ENCODE results near the gene PEDS1. TPM values are rescaled to one million over a fixed set of nuclear protein-coding genes. Genes with fewer than 3 reads are reported as not detected.

The PEDS1 gene
- total and polyA plus RNA-seq, 2 of the 13 experiments (the other 11 are each of a cell fraction or from before 2014, with no cell fraction given): 30.5 to 93.9 TPM

GRCh38 chr20:50188879-50189680 lies 35.6 kb upstream of the PEDS1 start (continued):
- TF ChIP-seq ZNF691 (CRISPR knock-in tag; IDR thresholded peaks at IDR 0.05; ENCODE audit: borderline replicate concordance, low read depth): 0 out of 2 replicates have a peak, but pooled peaks have one; percentile 12
- no peak for TF ChIP-seq THYN1 (CRISPR knock-in tag; IDR thresholded peaks at IDR 0.05; ENCODE audit: borderline replicate concordance, low read depth)
- TF ChIP-seq ZNF83 (CRISPR knock-in tag; IDR thresholded peaks at IDR 0.05; ENCODE audit: borderline replicate concordance): no peak; the same call in 1 of the 2 replicates
- TF ChIP-seq CENPX (CRISPR knock-in tag; IDR thresholded peaks at IDR 0.05): no peak
- peak in 1 of 2 experiments; percentile 85; a peak in 2 of 4 replicates for TF ChIP-seq ATF4 (CRISPR knock-in tag; IDR thresholded peaks at IDR 0.05)
- no peak for TF ChIP-seq ZNF841 (CRISPR knock-in tag; IDR thresholded peaks at IDR 0.05; ENCODE audit: borderline replicate concordance)
- TF ChIP-seq SRSF4 (IDR thresholded peaks at IDR 0.05; ENCODE audit: low read depth, low read length, poor library complexity, severe bottlenecking): no peak
- TF ChIP-seq FOXO4 (CRISPR knock-in tag; conservative IDR thresholded peaks at IDR 0.05): 0 out of 2 replicates have a peak, but pooled peaks have one; percentile 89
- peak; percentile 89 for TF ChIP-seq KDM1A (CRISPR knock-in tag; IDR thresholded peaks at IDR 0.05)
- TF ChIP-seq ZNF501 (CRISPR knock-in tag; IDR thresholded peaks at IDR 0.05): peak; percentile 71; the same call in 1 of the 2 replicates
- no peak for TF ChIP-seq GPBP1L1 (CRISPR knock-in tag; IDR thresholded peaks at IDR 0.05)
- no peak; the same call in 1 of the 2 replicates for TF ChIP-seq E2F5 (CRISPR knock-in tag; conservative IDR thresholded peaks at IDR 0.05)
- TF ChIP-seq DNMT3B (CRISPR knock-in tag; conservative IDR thresholded peaks at IDR 0.05): peak; percentile 96
- TF ChIP-seq U2AF1 (optimal IDR thresholded peaks at IDR 0.05; ENCODE audit: low read depth, low read length): peak; percentile 70
- TF ChIP-seq ZNF235 (CRISPR knock-in tag; IDR thresholded peaks at IDR 0.05; ENCODE audit: borderline replicate concordance): peak; percentile 52; the same call in 1 of the 2 replicates
- TF ChIP-seq MXD4 (CRISPR knock-in tag; IDR thresholded peaks at IDR 0.05): peak; percentile 72
- TF ChIP-seq NFE2L2 (IDR thresholded peaks at IDR 0.05; ENCODE audit: low read length): 0 out of 2 replicates have a peak, but pooled peaks have one; percentile 15
- TF ChIP-seq FOSL2 (CRISPR knock-in tag; IDR thresholded peaks at IDR 0.05): peak; percentile 92
- TF ChIP-seq ARID3A (IDR thresholded peaks at IDR 0.05; ENCODE audit: low read depth, low read length): peak; percentile 64
- 0 out of 2 replicates have a peak, but pooled peaks have one; percentile 94 for TF ChIP-seq PCBP1 (IDR thresholded peaks at IDR 0.05; ENCODE audit: borderline replicate concordance, low read depth, low read length)
- peak; percentile 10; the same call in 1 of the 2 replicates for TF ChIP-seq ZNF605 (CRISPR knock-in tag; IDR thresholded peaks at IDR 0.05)

Data from HepG2 (cell line).